ENCODE results near the gene RBM26. TPM values are rescaled to one million over a fixed set of nuclear protein-coding genes. Genes with fewer than 3 reads are reported as not detected.

The RBM26 gene
- total RNA-seq, 1 experiment from 2014 or later = 70.5 TPM

DNA sequence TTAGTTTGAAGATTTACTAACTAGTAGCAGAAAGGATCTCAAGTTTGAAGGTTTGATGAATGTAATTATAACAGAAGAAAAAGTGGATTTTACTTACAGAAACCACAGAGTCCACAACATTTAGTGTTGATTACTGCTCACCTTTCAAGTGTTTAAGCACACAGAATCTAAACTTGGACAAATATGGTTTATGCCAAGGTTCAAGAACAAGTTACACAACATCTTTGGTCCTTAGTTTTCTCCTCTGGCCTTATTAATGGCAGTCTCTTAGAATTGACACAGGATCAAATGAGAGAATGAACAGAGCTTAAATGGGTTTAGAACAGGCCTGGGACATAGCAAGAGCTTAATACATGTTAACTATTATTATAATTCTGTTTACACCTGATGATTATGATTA, 133.0 kb downstream of the RBM26 start:
- Mint-ChIP-seq H3K27ac (no peak overlapping the region), H3K4me3 (no peak overlapping the region), H3K4me1 (peaks cover 25 to 34% of the 10 kb centered on the region in 2 experiments), H3K36me3 (ENCODE audit: insufficient read depth in 1 of 3, low read depth in 3 of 3) (peaks cover 22 to 37% (median 28%) of the 10 kb centered on the region in 3 experiments), H3K9me3 (peaks cover 30 to 35% of the 10 kb centered on the region in 2 experiments), H3K27me3 (ENCODE audit: low read depth) (no peaks in the 10 kb centered on the region)
- peaks cover 3% of the 10 kb centered on the region for H3K9me3 ChIP-seq (ENCODE audit: control insufficient read depth, low read depth, low read length)
- H3T11ph ChIP-seq (ENCODE audit: low read length) = no peak overlapping the region
- H3K27me3 ChIP-seq (ENCODE audit: insufficient read depth, low read length) = no peaks in the 10 kb centered on the region
- no peak overlapping the region for H4K5ac ChIP-seq (ENCODE audit: insufficient read length, low read depth, low read length)
- H3K27ac ChIP-seq (ENCODE audit: insufficient read length, low read depth, low read length) = no peak overlapping the region
- H3K79me2 ChIP-seq (ENCODE audit: insufficient read depth, low read length) = no peaks in the 10 kb centered on the region
- H2AK5ac ChIP-seq (ENCODE audit: insufficient read length, low read length) = no peak overlapping the region
- no peak overlapping the region for H3K14ac ChIP-seq (ENCODE audit: insufficient read depth, low read length)
- H3K23ac ChIP-seq (ENCODE audit: insufficient read length, low read depth, low read length) = no peak overlapping the region
- no peaks in the 10 kb centered on the region for H3K23me2 ChIP-seq (ENCODE audit: insufficient read length, low read depth, low read length, poor library complexity, severe bottlenecking)
- H3K4ac ChIP-seq (ENCODE audit: low read depth, low read length) = no peak overlapping the region
- H3K9ac ChIP-seq (ENCODE audit: extremely low read depth, insufficient read length, low read length) = no peak overlapping the region
- DNase-seq = no peak
- TF ChIP-seq, protein P1, sequence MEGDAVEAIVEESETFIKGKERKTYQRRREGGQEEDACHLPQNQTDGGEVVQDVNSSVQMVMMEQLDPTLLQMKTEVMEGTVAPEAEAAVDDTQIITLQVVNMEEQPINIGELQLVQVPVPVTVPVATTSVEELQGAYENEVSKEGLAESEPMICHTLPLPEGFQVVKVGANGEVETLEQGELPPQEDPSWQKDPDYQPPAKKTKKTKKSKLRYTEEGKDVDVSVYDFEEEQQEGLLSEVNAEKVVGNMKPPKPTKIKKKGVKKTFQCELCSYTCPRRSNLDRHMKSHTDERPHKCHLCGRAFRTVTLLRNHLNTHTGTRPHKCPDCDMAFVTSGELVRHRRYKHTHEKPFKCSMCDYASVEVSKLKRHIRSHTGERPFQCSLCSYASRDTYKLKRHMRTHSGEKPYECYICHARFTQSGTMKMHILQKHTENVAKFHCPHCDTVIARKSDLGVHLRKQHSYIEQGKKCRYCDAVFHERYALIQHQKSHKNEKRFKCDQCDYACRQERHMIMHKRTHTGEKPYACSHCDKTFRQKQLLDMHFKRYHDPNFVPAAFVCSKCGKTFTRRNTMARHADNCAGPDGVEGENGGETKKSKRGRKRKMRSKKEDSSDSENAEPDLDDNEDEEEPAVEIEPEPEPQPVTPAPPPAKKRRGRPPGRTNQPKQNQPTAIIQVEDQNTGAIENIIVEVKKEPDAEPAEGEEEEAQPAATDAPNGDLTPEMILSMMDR (conservative IDR thresholded peaks at IDR 0.05) = no peak
- no peak overlapping the region for H3K56ac ChIP-seq (ENCODE audit: insufficient read length, low read depth, low read length)
- H2BK120ac ChIP-seq (ENCODE audit: low read depth, low read length, poor library complexity, severe bottlenecking) = no peak overlapping the region
- no peak overlapping the region for H3K18ac ChIP-seq (ENCODE audit: insufficient read length, low read depth, low read length)
- no peak overlapping the region for H4K91ac ChIP-seq (ENCODE audit: insufficient read length, low read depth, low read length)
- no peaks in the 10 kb centered on the region; the same call in 1 of the 2 replicates for H3K4me1 ChIP-seq (ENCODE audit: insufficient read depth, low read length)
- H3K79me1 ChIP-seq (ENCODE audit: insufficient read depth, low read depth, low read length, poor library complexity, severe bottlenecking) = no peaks in the 10 kb centered on the region
- no peaks in the 10 kb centered on the region for H4K20me1 ChIP-seq (ENCODE audit: control insufficient read depth, insufficient read depth, insufficient read length)
- no peak overlapping the region for H3K4me2 ChIP-seq (ENCODE audit: insufficient read depth, insufficient read length, low read length)
- no peak overlapping the region for H2BK20ac ChIP-seq (ENCODE audit: low read depth, low read length, poor library complexity, severe bottlenecking)
- H2AFZ ChIP-seq (ENCODE audit: low read length) = no peak overlapping the region
- no peak overlapping the region for H4K8ac ChIP-seq (replicated peaks; ENCODE audit: insufficient read length, low read depth, low read length)
- H2BK5ac ChIP-seq (ENCODE audit: insufficient read length, low read length) = no peak overlapping the region
- H2BK15ac ChIP-seq (ENCODE audit: low read depth, low read length) = no peak overlapping the region
- no peak overlapping the region for H2BK12ac ChIP-seq (ENCODE audit: insufficient read length, low read depth, low read length)
